GM19023 (cell line): ENCODE data around the gene DNM1L.

ENCODE experiments used
- ATAC-seq: cut with Tn5 transposase; IDR thresholded peaks from one replicate; pipeline ENCODE4 v1.9.1; 2021; ENCODE audit warnings: mild to moderate bottlenecking, moderate library complexity; ENCODE audit not compliant: unreplicated experiment

Gene DNM1L

GRCh38 chr12:32755654-32756475 is 76.8 kb downstream of the DNM1L start, which contains the start of gene YARS2:
YARS2 (minus strand) TSS chr12:32755897; CDS start chr12:32755874, 23 bp downstream.
- peak; percentile 90 for ATAC-seq

- no peak for ATAC-seq
Measured at GRCh38 chr12:32756476-32757066, 77.5 kb downstream of the DNM1L start.

GRCh38 chr12:32757157-32757556 is 78.1 kb downstream of the DNM1L start:
- no peak for ATAC-seq

- no peak for ATAC-seq
Measured at GRCh38 chr12:32761716-32762115, 82.6 kb downstream of the DNM1L start.

- no peak for ATAC-seq
Measured at GRCh38 chr12:32765906-32766305, 86.8 kb downstream of the DNM1L start.

GRCh38 chr12:32768518-32768917 is 89.4 kb downstream of the DNM1L start:
- no peak for ATAC-seq

- no peak for ATAC-seq
Measured at GRCh38 chr12:32770141-32770540, 91.0 kb downstream of the DNM1L start.

- no peak for ATAC-seq
Measured at GRCh38 chr12:32773691-32774090, 94.6 kb downstream of the DNM1L start.

GRCh38 chr12:32776258-32776657 is 97.2 kb downstream of the DNM1L start:
- no peak for ATAC-seq

- ATAC-seq = peak; percentile 69
Measured at GRCh38 chr12:32777159-32777558, 98.1 kb downstream of the DNM1L start.

- ATAC-seq = no peak
Measured at GRCh38 chr12:32777691-32778175, 98.6 kb downstream of the DNM1L start.

GRCh38 chr12:32780071-32780470 is 101.0 kb downstream of the DNM1L start:
- ATAC-seq = no peak

- ATAC-seq = no peak
Measured at GRCh38 chr12:32783029-32783428, 103.9 kb downstream of the DNM1L start.

- ATAC-seq = no peak
Measured at GRCh38 chr12:32785557-32785956, 106.5 kb downstream of the DNM1L start.

GRCh38 chr12:32788405-32788804 is 109.3 kb downstream of the DNM1L start:
- no peak for ATAC-seq

- ATAC-seq = no peak
Measured at GRCh38 chr12:32789446-32789845, 110.3 kb downstream of the DNM1L start.

- ATAC-seq = no peak
Measured at GRCh38 chr12:32789916-32790315, 110.8 kb downstream of the DNM1L start.

GRCh38 chr12:32794281-32794680 is 115.2 kb downstream of the DNM1L start:
- no peak for ATAC-seq
